HG03460 (cell line): ENCODE results near the gene PTPRN.
A peak's percentile ranks its signal among the peaks of the same experiment; 100 is the strongest.

Experiments used
- ATAC-seq: cut with Tn5 transposase; IDR thresholded peaks from one replicate; pipeline ENCODE4 v1.9.1; 2021; ENCODE audit not compliant: unreplicated experiment

PTPRN gene

GRCh38 chr2:219308142-219309101, 779 bp downstream of the PTPRN start:
- ATAC-seq: no peak

DNA sequence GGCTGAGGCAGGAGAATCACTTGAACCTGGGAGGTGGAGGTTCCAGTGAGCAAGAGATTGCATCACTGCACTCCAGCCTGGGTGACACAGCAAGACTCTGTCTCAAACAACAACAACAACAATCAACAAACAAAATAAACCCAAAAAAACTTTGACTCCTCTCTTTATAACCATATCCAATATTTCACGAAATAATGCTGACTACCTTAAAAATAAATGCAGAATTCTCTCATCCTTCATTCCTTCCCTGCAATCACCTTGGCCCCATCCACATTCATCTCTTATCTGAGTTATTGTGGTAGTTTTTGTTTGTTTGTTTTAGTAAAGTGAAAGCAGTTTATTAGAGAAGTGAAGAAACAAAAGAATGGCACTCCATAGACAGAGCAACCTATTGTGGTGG, 3.2 kb downstream of the PTPRN start:
- no peak for ATAC-seq

- ATAC-seq: no peak
Measured at GRCh38 chr2:219304223-219304622, 5.0 kb downstream of the PTPRN start.

- ATAC-seq: no peak
Measured at GRCh38 chr2:219302412-219302968, 6.7 kb downstream of the PTPRN start.

GRCh38 chr2:219300022-219300421, 9.2 kb downstream of the PTPRN start:
- ATAC-seq: no peak

GRCh38 chr2:219299372-219299760, 9.8 kb downstream of the PTPRN start:
- ATAC-seq: no peak

- peak; percentile 48 for ATAC-seq
Measured at GRCh38 chr2:219298759-219299371, 10.3 kb downstream of the PTPRN start.

GRCh38 chr2:219297766-219298456, 11.3 kb downstream of the PTPRN start:
- no peak for ATAC-seq

GRCh38 chr2:219296631-219297391, 12.4 kb downstream of the PTPRN start:
- no peak for ATAC-seq

- no peak for ATAC-seq
Measured at GRCh38 chr2:219296142-219296541, 13.1 kb downstream of the PTPRN start.

- peak; percentile 89 for ATAC-seq
Measured at GRCh38 chr2:219294356-219295351, 14.5 kb downstream of the PTPRN start.

GRCh38 chr2:219293736-219294231, 15.4 kb downstream of the PTPRN start:
- ATAC-seq: no peak

GRCh38 chr2:219292616-219293015, 16.6 kb downstream of the PTPRN start:
- ATAC-seq: no peak

DNA sequence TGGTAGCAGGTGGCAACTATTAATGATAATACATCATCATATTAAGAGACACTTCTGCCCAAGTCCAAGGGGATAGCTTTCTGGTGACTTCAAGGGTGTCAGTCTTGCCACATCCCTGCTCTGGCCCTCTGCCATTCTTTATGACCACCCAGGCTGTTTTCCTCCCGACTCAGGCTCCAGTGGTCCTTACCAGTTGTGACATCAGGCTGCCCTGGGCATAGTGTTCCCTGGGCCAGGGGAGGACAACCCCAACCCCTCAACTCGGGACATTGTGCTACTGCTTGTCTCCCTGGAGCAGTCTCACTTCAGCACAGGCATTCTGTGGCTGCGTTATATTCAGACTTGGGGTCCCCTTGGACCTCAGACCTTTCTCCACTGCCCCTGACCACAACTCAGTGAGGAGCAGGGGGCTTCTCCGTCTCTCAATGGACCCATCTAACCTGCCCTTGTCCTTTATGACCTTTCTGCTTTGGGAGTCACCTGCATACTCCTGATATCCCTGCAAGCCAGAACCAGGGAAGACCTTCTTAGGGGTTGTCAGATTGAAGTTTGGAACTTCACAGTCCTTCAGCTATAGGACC, 17.2 kb downstream of the PTPRN start:
- no peak for ATAC-seq

DNA sequence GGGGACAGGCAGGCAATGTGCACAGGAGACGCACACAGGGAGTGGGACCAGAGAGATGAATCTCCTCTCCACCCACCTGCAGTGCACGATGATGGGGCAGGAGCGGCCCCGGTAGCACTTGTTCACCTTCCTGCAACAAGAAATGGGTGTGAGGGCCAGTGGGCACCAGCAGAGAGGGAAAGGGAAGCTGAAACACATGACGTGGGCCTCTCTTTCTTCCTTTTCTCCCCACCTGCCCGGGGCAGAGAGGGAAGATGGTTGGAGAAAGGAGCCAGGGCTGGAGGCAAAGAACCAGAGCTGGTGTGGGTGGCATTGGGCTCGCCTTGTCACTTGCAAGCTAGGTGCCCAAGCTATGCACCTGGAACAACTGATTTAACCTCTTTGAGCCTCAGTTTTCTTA, 17.8 kb downstream of the PTPRN start:
- no peak for ATAC-seq

GRCh38 chr2:219290381-219291171, 18.6 kb downstream of the PTPRN start:
- no peak for ATAC-seq

DNA sequence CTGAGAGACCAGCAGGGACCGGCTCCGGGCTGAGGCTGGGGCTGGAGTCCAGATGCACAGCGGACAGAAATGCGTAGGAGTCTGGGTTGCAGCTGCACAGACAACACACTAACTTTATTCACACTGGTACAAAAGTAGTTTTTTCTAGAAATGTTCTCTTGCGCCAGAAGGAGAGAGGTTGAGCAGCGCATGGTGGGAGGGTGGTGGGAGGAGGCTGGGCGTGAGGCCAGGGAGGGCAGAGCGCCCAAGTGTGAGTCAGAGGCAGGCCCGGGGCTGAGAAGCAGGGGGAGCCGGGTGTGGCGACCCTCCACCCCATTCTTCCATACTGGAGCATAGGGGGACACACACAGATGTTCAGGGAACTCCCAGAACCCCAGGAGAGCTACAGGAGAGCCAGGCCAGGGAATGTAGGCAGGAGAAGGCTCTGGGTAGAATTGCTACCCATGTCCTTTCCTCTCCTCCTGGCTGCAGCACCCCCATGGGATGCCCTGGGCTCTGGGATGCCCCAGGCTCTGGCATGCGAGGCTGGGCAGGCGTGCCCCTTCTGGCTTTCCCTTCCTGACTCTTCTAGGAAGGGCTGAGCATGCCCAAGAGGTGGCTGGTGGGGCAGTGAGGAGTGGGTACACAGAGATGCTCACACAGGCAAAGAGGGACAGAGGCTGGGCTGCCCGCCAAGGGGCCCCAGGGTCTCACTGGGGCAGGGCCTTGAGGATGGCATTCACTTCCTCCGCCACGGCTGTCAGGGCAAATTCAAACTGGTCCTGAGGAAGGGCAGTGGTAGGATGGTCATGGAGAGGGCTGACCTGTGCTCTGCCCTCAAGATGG, 19.5 kb downstream of the PTPRN start:
- ATAC-seq: no peak
